Measurements from ENCODE around the gene TTL.
"Not testable (repeated sequence)": the region's sequence is repeated elsewhere in the genome, so short reads cannot be mapped to it uniquely, and the experiment has no call there.

The TTL gene

DNA sequence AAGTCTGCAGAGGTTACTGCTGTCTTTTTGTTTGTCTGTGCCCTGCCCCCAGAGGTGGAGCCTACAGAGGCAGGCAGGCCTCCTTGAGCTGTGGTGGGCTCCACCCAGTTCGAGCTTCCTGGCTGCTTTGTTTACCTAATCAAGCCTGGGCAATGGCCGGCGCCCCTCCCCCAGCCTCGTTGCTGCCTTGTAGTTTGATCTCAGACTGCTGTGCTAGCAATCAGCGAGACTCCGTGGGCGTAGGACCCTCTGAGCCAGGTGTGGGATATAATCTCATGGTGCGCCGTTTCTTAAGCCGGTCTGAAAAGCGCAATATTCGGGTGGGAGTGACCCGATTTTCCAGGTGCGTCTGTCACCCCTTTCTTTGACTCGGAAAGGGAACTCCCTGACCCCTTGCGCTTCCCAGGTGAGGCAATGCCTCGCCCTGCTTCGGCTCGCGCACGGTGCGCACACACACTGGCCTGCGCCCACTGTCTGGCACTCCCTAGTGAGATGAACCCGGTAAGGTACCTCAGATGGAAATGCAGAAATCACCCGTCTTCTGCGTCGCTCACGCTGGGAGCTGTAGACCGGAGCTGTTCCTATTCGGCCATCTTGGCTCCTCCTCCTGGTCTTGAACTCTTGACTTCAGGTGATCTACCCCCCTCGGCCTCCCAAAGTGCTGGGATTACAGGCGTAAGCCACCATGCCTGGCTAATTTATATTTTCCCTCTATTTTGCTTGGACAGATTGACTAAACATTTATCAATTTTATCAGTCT lies 27.5 kb downstream of the TTL start:
- H3K4me3 ChIP-seq (ENCODE audit: low read depth, low read length); DNase-seq (ENCODE audit: low read depth): not testable (repeated sequence)

DNA sequence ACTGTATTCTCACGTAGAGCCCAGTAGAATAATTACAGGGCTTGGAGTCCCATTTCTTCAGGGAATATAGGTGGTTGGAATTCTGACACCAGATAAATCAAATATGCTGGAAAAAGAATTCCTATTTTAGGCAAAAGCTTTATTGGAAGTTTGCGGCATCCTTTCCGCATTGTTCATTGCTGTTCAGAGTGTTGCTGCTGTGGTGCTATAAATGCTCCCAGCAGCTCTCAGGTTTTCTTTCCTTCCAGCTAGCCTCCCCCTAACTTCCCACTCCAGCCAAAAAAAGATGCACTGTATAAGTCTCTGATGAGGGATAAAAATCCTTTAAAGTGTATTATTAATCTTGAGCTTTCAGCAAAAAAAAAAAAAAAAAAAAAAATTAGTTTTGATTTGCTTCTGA lies 34.8 kb downstream of the TTL start:
- no peak for DNase-seq (ENCODE audit: low read depth)
- H3K4me3 ChIP-seq (ENCODE audit: low read depth, low read length), result no peak overlapping the region

DNA sequence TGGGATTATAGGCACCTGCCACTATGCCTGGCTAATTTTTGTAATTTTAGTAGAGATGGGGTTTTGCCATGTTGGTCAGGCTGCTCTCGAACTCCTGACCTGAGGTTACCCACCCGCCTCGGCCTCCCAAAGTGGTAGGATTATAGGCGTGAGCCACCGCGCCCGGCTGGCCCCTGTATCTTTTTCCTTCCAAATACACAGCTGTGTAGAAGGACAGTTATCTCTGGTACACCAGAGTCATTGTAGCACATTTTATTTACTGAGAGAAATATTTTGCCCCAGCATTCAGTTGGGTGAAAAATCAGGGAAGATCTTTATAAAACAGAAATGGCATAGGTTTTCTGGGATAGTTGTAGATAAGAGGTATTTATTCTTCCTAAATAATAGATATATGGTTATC lies 36.9 kb downstream of the TTL start:
- H3K4me3 ChIP-seq (ENCODE audit: low read depth, low read length), result no peak overlapping the region
- DNase-seq (ENCODE audit: low read depth), result no peak

DNA sequence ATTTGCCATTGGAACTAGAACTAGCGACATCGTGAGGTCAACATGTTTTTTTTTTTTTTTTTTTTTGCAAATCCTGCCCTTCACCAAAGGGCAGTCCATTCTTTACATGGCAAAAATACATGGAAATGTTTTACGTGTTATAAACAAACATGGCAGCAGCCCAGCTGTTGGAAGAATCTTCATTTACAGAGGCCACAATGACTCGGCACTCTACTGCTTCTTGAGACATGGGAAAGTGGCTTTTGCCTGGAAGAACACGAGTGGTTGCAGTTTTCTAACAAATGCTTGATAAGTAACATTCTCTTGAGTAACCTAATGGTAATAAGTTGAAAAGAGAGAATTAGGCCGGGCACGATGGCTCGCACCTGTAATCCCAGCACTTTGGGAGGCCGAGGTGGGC lies 37.5 kb downstream of the TTL start:
- H3K4me3 ChIP-seq (ENCODE audit: low read depth, low read length), result no peak overlapping the region
- no peak for DNase-seq (ENCODE audit: low read depth)

DNA sequence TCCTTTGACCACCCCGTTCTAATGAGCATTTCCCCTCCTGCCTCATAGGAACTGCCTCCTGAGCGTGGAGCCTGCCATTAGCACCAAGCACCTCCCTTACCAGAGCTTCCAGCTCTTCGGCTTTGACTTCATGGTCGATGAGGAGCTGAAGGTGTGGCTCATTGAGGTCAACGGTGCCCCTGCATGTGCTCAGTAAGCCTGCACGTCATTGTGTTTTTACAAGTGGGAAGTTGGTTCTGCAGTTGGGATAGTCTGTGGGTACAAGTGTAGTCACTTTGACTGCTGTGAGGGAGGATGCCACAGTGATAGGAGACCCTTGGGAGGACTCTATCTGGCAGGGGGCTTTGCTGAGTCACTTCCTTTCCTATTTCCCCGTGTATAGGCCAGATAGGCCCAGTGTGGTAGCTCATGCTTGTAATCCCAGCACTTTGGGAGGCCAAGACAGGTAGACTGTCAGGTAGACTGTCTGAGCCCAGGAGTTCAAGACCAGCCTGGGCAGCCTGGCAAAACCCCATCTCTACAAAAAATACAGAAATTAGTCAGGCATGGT lies 38.4 kb downstream of the TTL start:
- DNase-seq (ENCODE audit: low read depth), result no peak
- H3K4me3 ChIP-seq (ENCODE audit: low read depth, low read length), result no peak overlapping the region

DNA sequence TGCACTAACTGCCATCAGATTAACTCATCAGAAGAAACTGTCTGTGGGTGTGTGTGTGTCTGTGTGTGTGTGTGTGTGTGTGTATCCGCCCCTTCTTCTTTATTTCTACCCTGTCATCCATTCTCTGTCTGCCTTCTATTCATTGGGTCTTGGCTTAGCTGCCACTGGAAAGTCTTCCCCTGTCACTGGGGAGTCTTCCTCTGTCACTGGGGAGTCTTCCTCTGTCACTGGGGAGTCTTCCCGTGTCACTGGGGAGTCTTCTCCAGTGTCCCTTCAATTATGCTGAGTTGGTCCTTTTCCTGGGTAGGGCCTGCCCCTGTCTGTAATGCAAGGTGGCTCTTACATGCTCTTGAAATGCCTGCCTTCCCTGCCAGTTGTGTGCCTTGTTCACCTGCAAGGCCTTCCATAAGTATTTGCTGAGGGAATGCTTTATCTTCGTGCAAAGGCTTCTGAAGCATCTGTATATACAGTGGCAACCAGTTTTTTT lies 41.4 kb downstream of the TTL start:
- DNase-seq (ENCODE audit: low read depth), result no peak
- no peak overlapping the region for H3K4me3 ChIP-seq (ENCODE audit: low read depth, low read length)

DNA sequence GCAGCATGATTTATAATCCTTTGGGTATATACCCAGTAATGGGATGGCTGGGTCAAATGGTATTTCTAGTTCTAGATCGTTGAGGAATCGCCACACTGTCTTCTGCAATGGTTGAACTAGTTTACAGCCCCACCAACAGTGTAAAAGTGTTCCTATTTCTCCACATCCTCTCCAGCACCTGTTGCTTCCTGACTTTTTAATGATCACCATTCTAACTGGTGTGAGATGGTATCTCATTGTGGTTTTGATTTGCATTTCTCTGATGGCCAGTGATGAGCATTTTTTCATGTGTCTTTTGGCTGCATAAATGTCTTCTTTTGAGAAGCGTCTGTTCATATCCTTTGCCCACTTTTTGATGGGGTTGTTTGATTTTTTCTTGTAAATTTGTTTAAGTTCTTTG lies 42.3 kb downstream of the TTL start:
- DNase-seq (ENCODE audit: low read depth); H3K4me3 ChIP-seq (ENCODE audit: low read depth, low read length): not testable (repeated sequence)

DNA sequence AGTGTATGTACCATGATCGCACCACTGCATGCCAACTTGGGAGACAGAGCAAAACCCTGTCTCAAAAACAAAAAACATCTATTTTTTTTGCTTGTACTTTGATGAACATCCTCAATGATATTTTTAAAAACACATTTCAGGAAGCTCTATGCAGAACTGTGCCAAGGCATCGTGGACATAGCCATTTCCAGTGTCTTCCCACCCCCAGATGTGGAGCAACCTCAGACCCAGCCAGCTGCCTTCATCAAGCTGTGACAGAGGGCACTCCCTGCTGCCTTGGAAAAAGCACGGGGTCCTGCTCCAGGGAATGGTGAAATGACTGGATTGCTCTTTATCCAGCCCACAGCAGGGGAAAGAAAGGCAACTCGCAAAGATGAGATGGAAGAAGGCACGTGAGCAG lies 46.6 kb downstream of the TTL start:
- DNase-seq (ENCODE audit: low read depth), result no peak
- H3K4me3 ChIP-seq (ENCODE audit: low read depth, low read length), result no peak overlapping the region

DNA sequence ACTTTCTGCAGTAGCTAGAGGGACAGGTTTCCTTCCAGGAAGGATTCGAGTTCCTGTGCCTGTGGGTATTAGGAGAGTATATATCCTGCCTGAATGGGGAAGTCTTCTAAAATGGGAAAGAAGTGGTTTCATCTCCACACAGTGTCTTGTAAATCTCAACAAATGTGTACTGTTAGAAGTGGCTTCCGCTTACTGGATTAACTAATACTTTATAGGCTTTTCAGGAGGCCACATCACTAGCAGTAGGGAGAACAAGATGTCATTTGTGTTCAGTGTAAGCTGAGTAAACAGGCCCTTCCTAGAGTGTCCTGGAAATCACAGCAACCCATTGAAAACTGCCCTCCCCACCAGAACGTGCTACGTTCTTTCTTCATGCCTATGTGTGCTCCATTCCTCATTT lies 47.8 kb downstream of the TTL start:
- no peak for DNase-seq (ENCODE audit: low read depth)
- H3K4me3 ChIP-seq (ENCODE audit: low read depth, low read length), result no peak overlapping the region

DNA sequence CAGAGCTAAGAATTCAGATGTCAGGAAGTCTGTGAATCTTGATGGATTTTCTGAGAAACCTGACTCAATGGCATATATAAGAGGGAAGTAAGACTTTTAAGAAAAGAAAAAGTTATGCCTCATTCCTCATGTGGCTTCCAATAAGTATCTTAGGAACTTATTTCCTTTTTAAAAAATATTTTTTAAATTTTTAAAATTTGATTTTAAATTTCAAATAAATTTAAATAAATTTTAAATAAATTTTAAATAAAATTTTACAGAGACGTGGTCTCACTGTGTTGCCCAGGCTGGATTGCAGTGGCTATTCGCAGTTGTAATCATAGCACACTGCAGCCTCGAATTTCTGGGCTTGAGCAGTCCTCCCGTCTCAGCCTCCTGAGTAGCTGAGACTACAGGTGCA lies 48.8 kb downstream of the TTL start:
- H3K4me3 ChIP-seq (ENCODE audit: low read depth, low read length), result no peak overlapping the region
- no peak for DNase-seq (ENCODE audit: low read depth)

DNA sequence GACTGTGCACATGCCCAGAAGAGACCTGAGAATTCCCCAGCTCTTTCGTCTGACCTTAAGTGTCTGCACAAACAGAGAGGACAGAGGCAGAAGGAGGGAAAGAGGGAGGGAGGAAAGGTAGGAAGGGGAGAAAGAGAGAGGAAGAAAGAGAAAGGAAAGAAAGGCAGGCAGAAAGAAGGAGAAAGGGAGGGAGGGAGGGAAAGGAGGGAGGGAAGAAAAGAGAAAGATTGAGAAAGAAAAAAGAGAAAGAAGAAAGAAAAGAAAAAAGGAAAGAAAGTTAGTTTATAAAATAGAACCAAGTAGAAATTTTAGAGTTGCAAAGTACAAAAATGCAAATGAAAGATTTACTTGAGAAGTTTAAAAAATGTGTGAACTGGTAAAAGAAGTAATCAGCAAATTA lies 52.9 kb downstream of the TTL start:
- no peak for DNase-seq (ENCODE audit: low read depth)
- H3K4me3 ChIP-seq (ENCODE audit: low read depth, low read length), result no peak overlapping the region

DNA sequence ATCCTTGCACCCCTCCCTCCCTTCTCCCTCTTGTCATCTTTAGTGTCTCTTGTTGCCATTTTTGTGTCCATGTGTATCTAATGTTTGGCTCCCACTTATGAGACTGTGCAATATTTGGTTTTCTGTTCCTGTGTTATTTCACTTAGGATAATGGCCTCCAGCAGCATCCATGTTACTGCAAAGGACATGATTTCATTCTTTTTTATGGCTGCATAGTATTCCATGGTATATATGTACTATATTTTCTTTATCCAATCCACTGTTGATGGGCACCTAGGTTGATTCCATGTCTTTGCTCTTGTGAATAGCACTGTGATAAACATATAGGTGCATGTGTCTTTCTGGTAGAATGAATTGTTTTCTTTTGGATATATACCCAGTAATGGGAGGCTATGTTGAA lies 54.7 kb downstream of the TTL start:
- not testable (repeated sequence) for H3K4me3 ChIP-seq (ENCODE audit: low read depth, low read length); DNase-seq (ENCODE audit: low read depth)

DNA sequence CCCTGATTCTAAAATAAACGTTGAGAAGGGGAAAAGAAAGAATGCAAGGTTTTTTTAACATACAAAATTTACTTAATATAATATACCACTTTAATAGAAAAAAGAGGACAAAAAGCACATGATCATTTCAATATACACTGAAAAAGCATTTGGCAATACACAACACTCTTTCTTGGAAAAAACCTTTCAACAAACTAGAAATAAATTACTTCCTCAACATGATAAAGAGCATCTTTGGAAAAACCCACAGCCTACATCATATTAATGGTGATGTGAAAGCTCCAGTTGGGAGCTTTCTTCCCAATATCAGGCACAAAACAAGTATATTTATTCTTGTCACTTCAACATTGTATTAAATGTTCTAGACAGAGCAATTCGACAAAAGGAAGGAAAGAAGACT lies 57.4 kb downstream of the TTL start:
- no peak overlapping the region for H3K4me3 ChIP-seq (ENCODE audit: low read depth, low read length)
- no peak for DNase-seq (ENCODE audit: low read depth)

DNA sequence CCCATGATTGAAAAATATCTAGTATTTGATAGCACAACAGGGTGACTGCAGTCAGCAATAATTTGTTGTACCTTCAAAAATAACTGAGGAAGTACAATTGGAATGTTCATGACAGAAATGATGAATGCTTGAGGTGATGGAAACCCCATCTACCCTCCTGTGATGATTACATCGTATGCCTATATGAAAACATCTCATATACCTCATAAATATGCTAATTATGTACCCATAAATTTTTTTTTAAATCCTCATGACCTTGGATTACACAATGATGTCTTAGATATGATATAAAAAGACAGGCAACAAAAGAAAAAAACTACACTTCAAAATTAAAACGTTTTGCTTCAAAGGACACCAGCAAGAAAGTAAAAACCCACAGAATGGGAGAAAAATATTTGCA lies 59.0 kb downstream of the TTL start:
- no peak overlapping the region for H3K4me3 ChIP-seq (ENCODE audit: low read depth, low read length)
- no peak for DNase-seq (ENCODE audit: low read depth)

DNA sequence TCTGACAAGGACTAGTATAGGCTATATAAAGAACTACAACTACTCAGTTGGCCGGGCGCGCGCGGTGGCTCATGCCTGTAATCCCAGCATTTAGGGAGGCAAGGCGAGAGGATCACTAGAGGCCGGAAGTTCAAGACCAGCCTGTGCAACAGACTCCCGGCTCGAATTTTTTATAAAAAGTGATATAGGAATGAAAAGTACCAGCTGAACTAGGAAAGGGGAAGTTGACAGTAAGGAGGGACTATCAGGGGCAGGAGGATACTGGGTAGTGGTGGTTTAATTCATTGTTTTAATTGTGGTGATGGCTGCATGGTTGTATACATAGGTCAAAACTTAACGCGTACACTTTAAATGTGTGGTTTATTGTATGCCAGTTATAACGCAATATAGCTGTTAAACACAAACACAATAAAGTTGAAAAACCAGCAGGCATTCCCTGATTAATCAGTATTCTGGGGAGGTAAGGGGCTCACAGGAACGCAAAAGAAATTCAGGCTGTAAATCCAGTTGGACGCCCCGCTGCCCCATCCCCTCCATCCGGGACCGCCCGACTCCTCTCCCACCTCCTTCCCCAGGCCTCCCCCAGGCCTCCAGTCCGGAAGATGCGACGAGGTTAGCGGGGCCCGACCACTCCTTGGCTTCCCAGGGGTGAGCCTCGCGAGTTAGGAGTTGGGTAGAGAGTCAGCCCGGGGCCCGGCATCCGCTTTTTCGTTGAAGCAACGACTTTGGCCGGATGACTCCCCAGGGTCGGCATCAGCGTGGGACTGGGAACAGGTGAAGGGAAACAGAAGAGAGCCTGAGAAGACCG lies 59.6 kb downstream of the TTL start:
- no peak for DNase-seq (ENCODE audit: low read depth)
- peak overlapping the region; percentile 99 for H3K4me3 ChIP-seq (ENCODE audit: low read depth, low read length)

DNA sequence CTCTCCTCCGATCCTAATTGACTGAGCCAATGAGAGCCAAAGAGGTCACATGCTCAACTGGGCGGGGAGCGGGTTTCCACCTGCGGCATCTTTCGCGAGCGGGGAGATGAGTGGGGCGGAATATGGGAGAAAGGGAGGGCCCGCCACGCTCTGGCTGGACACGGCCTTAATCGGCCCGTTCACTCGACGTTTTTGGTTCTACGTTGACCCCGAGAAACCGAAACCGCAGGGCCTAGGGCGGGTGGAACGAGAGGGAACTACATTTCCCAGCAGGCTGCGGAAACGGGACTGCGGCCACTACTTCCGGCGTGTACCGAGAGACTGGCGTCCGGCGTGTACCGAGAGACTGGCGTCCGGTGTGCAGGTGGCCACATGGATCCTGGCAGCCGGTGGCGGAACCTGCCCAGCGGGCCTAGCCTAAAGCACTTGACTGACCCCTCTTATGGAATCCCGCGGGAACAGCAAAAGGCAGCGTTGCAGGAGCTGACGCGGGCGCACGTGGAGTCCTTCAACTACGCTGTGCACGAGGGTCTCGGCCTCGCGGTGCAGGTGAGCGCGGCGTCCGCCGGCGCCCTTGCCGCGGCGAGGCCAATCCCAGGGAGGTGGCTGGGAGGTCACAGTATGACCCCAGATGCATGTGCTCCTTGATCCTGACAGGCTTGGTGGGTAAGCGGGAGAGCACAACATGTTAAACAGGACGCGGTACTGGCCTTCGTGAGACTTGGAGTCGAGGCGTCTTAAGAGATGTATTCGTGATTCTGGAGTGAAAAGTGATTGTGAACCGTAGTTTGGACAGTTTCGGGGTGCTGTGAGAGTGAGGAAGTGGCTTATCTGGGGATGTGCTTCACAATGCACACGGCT lies 60.4 kb downstream of the TTL start, which contains the start of gene POLR1B:
Gene POLR1B, plus strand, starts transcription at position 343 of the 861 bp plus-strand sequence. Its CDS starts 30 bp downstream, at position 373.
- DNase-seq (ENCODE audit: low read depth), result peak; percentile 31
- H3K4me3 ChIP-seq (ENCODE audit: low read depth, low read length), result peak within 1 kb of the TSS; percentile 99

DNA sequence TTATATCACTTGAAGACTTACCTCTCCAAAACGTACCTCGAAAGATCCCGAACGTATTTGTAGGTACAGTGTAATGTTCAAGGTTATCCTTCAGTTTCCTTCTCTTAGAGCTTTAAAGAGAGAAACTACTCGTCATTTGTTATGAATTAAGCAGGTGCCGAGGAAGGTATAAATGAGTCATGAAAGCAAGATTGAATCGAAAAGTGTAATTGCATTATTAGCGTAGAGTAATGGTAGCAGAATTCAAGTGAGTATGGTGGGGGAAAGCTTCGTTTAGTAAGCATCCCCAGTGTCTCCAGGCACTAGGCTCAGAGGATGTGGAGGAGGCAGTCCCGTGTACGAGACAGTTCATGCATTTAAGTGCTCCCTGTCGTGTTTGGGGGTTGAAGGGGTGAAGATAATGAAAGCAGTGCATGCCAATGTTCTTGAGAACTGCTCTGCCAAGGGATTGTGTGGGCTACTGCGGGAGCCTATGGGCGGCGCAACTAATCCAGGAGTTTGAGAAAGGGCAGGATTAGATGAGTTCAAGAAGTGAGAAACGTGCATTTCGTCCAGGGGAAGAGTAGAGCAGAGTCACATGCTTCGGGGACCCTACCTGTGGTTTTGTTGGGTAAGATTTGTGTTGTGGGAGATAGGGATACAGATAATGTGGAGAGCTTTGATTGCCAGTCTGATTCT lies 61.2 kb downstream of the TTL start:
- DNase-seq (ENCODE audit: low read depth), result no peak
- H3K4me3 ChIP-seq (ENCODE audit: low read depth, low read length), result peak overlapping the region; percentile 99

DNA sequence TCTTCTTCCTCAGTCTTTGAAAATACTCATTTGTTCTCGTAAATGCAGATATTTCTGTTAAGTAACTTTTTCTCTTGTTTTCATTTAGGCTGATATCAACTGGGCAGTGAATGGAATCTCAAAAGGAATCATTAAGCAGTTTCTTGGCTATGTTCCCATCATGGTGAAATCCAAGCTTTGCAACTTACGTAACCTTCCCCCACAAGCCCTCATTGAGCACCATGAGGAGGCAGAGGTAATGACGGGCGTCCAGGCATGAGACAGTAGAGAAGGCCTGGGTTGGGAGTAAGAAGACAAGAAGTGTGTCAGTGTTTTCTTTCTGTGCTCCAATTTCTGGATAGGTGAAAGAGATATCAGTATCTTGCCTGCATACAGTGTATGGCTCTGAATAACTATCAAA lies 65.4 kb downstream of the TTL start:
- peak; percentile 58 for DNase-seq (ENCODE audit: low read depth)
- no peak overlapping the region for H3K4me3 ChIP-seq (ENCODE audit: low read depth, low read length)

DNA sequence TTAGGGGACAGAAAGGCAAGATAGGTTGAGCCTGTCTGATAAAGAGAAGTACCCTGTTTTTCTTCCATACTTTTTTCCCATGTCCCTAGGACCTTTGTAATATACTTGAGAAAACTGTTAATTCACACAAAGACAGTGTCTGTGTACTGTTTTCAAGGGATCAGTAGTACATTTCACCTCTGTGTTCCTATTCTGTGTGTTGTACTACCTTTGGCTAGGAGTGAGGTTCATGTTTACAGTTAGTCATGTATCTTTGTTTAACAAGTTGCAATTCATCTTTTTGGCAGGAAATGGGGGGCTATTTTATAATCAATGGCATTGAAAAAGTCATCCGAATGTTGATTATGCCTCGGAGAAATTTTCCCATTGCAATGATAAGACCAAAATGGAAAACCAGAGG lies 67.0 kb downstream of the TTL start:
- H3K4me3 ChIP-seq (ENCODE audit: low read depth, low read length), result no peak overlapping the region
- DNase-seq (ENCODE audit: low read depth), result no peak
